K562 (cell line): ENCODE results near the gene SREBF1. TPM values are rescaled to one million over a fixed set of nuclear protein-coding genes. Genes with fewer than 3 reads are reported as not detected.
A peak's percentile ranks its signal among the peaks of the same experiment; 100 is the strongest.

Experiments used
- C11orf30 ChIP-seq: fragments of 450-650 bp; IDR thresholded peaks from 2 replicates; pipeline ENCODE4 v1.6.1; 2016; ENCODE audit warnings: low read depth, mild to moderate bottlenecking
- CEBPG ChIP-seq, 3 experiments: fragments of 200-800 bp in 1 of 3; sonication (Bioruptor generic) in 1 of 3; sonication (generic) in 1 of 3; formaldehyde crosslinking in 1 of 3; IDR thresholded peaks in 2 of 3; conservative IDR thresholded peaks in 1 of 3; 2 replicates each; pipeline versions ENCODE4 v1.6.1 to v1.8.0; 2016 to 2022; ENCODE audit warnings: missing compliant biosample characterization in 2 of 3, missing genetic modification characterization in 2 of 3, mild to moderate bottlenecking in 1 of 3, missing genetic modification reagents in 1 of 3
- CEBPZ ChIP-seq: fragments of 150-350 bp; IDR thresholded peaks from 2 replicates; pipeline ENCODE4 v1.6.1; 2014; ENCODE audit warnings: low read depth, mild to moderate bottlenecking, low read length, borderline replicate concordance
- CREB3L1 ChIP-seq: fragments of 450-650 bp; IDR thresholded peaks from 2 replicates; pipeline ENCODE4 v1.6.1; 2014; ENCODE audit warnings: low read depth, mild to moderate bottlenecking, moderate library complexity, borderline replicate concordance
- CREM ChIP-seq: IDR thresholded peaks from 2 replicates; pipeline ENCODE4 v1.6.1; 2014; ENCODE audit warnings: antibody characterized with exemption, low read depth
- ETV6 ChIP-seq, 3 experiments: fragments of 150-350 bp in 1 of 3; sonication (generic) in 1 of 3; formaldehyde crosslinking in 1 of 3; IDR thresholded peaks; 2 replicates each; pipeline versions ENCODE4 v1.6.1 to v1.8.0; 2014 to 2022; ENCODE audit warnings: borderline replicate concordance in 2 of 3, low read depth in 2 of 3, antibody characterized with exemption in 1 of 3, low read length in 1 of 3, mild to moderate bottlenecking in 1 of 3, missing genetic modification reagents in 1 of 3
- FOXJ2 ChIP-seq: fragments of 200-800 bp; sonication (Bioruptor generic); IDR thresholded peaks from 2 replicates; pipeline ENCODE4 v1.6.1; 2016; ENCODE audit warnings: missing genetic modification characterization, missing compliant biosample characterization
- HNRNPK ChIP-seq: fragments of 200-400 bp; formaldehyde crosslinking; IDR thresholded peaks from one replicate; pipeline ENCODE4 v1.6.1; 2018; ENCODE audit warnings: mild to moderate bottlenecking, low read depth, low read length; ENCODE audit not compliant: poor library complexity, severe bottlenecking
- MIER1 ChIP-seq: fragments of 450-650 bp; IDR thresholded peaks from 2 replicates; pipeline ENCODE4 v1.6.1; 2016; ENCODE audit warnings: antibody characterized with exemption, mild to moderate bottlenecking, low read depth
- NEUROD1 ChIP-seq: fragments of 150-350 bp; IDR thresholded peaks from 2 replicates; pipeline ENCODE4 v1.6.1; 2014; ENCODE audit warnings: borderline replicate concordance, low read length, low read depth; ENCODE audit not compliant: partially characterized antibody
- PHB ChIP-seq: fragments of 250-450 bp; sonication (Bioruptor Pico); IDR thresholded peaks from 2 replicates; pipeline ENCODE4 v1.5.0; 2021
- PHF21A ChIP-seq: fragments of 450-650 bp; IDR thresholded peaks from 2 replicates; pipeline ENCODE4 v1.6.1; 2017; ENCODE audit warnings: low read depth, borderline replicate concordance
- RFX7 ChIP-seq: fragments of 250-450 bp; sonication (Bioruptor Pico); IDR thresholded peaks from 2 replicates; pipeline ENCODE4 v1.5.1; 2021; ENCODE audit warnings: mild to moderate bottlenecking
- SFPQ ChIP-seq: fragments of 200-400 bp; formaldehyde crosslinking; IDR thresholded peaks from 2 replicates; pipeline ENCODE4 v1.6.1; 2017; ENCODE audit warnings: mild to moderate bottlenecking, low read depth, low read length, moderate library complexity
- SUPT5H ChIP-seq: fragments of 450-650 bp; IDR thresholded peaks from 2 replicates; pipeline ENCODE4 v1.6.1; 2016
- XRCC3 ChIP-seq: fragments of 450-650 bp; IDR thresholded peaks from 2 replicates; pipeline ENCODE4 v1.6.1; 2017; ENCODE audit warnings: mild to moderate bottlenecking, moderate library complexity
- ZNF124 ChIP-seq: sonication (generic); formaldehyde crosslinking; IDR thresholded peaks from 2 replicates; pipeline ENCODE4 v1.8.1; 2022; ENCODE audit warnings: missing genetic modification reagents
- ZNF212 ChIP-seq: fragments of 450-650 bp; formaldehyde crosslinking; IDR thresholded peaks from 2 replicates; pipeline ENCODE4 v1.4.0; 2020; ENCODE audit warnings: mild to moderate bottlenecking
- ZNF583 ChIP-seq: fragments of 250-450 bp; sonication (Bioruptor Pico); IDR thresholded peaks from 2 replicates; pipeline ENCODE4 v1.4.0; 2020
- ZNF655 ChIP-seq: fragments of 250-450 bp; sonication (Bioruptor Pico); IDR thresholded peaks from 2 replicates; pipeline ENCODE4 v1.5.0; 2021
- polyA plus RNA-seq, 8 experiments: library from polyadenylated mRNA; depleted of rRNA in 4 of 8; stranded (reverse) in 5 of 8; unstranded in 3 of 8; fragments of >200 nt; fragmentation: Nextera tagmentation in 2 of 8; fragmentation: Illumina TruSeq in 1 of 8; extraction: Ambion mirVana in 2 of 8; extraction: Trizol in 1 of 8; gene quantifications; 2 replicates each; pipeline versions ENCODE4 v1.2.1 to v1.2.3, GENCODE V29; 2011 to 2014; ENCODE audit warnings: inconsistent platforms in 1 of 8, missing spikeins in 1 of 8
- total RNA-seq, 7 experiments: library from RNA; depleted of rRNA in 6 of 7; stranded (reverse); fragments of >200 nt in 6 of 7; fragmentation: Illumina TruSeq in 2 of 7; extraction: Trizol in 2 of 7; gene quantifications; 2 replicates each; pipeline versions ENCODE4 v1.2.1 to v1.2.3, GENCODE V29; 2011 to 2021; ENCODE audit warnings: low replicate concordance in 1 of 7

Gene SREBF1
- total and polyA plus RNA-seq, 9 of the 15 experiments (the other 6 are each of a cell fraction or from before 2014, with no cell fraction given) = 1.6 to 169 (median 69.4) TPM

- TF ChIP-seq CREB3L1 = no peak
- TF ChIP-seq NEUROD1 = no peak
- TF ChIP-seq SUPT5H = peak; percentile 29; the same call in 1 of the 2 replicates
- TF ChIP-seq C11orf30 = no peak
- no peak for TF ChIP-seq HNRNPK
- 0 out of 2 replicates have a peak, but pooled peaks have one; percentile 16 for TF ChIP-seq CEBPG (CRISPR knock-in tag; IDR thresholded peaks at IDR 0.05)
- no peak for TF ChIP-seq CEBPG (tag; conservative IDR thresholded peaks at IDR 0.05 in 1 of 2, IDR thresholded peaks at IDR 0.05 in 1 of 2)
- no peak for TF ChIP-seq ETV6 (IDR thresholded peaks at IDR 0.05; ENCODE audit: borderline replicate concordance in 1 of 2, low read depth in 2 of 2, low read length in 1 of 2)
- TF ChIP-seq ETV6 (CRISPR knock-in tag; IDR thresholded peaks at IDR 0.05; ENCODE audit: borderline replicate concordance) = no peak
- no peak for TF ChIP-seq PHF21A
- TF ChIP-seq ZNF583 (CRISPR knock-in tag) = no peak
- TF ChIP-seq ZNF124 (CRISPR knock-in tag) = no peak
- no peak for TF ChIP-seq FOXJ2
- no peak for TF ChIP-seq XRCC3
- TF ChIP-seq CREM = no peak
- no peak for TF ChIP-seq ZNF655 (CRISPR knock-in tag)
- TF ChIP-seq ZNF212 (CRISPR knock-in tag) = no peak
- no peak for TF ChIP-seq CEBPZ
- no peak for TF ChIP-seq MIER1
- no peak for TF ChIP-seq RFX7 (CRISPR knock-in tag)
- 0 out of 2 replicates have a peak, but pooled peaks have one; percentile 36 for TF ChIP-seq PHB (CRISPR knock-in tag)
- TF ChIP-seq SFPQ = no peak
These were observed 18.7 kb downstream of the SREBF1 start (continued) for GRCh38 chr17:17818088-17818526.
